CD4-positive, alpha-beta T cell treated with Interleukin-21 for 1 hour (primary cell): ENCODE results near the gene TBC1D16.
"Not testable (repeated sequence)": the region's sequence is repeated elsewhere in the genome, so short reads cannot be mapped to it uniquely, and the experiment has no call there.

Experiments used
- DNase-seq: peaks from one replicate; pipeline ENCODE4 v3.0.0-alpha.2; 2020

TBC1D16 gene

GRCh38 chr17:80051681-80052080 is 16.0 kb upstream of the TBC1D16 start:
- no peak for DNase-seq

DNA sequence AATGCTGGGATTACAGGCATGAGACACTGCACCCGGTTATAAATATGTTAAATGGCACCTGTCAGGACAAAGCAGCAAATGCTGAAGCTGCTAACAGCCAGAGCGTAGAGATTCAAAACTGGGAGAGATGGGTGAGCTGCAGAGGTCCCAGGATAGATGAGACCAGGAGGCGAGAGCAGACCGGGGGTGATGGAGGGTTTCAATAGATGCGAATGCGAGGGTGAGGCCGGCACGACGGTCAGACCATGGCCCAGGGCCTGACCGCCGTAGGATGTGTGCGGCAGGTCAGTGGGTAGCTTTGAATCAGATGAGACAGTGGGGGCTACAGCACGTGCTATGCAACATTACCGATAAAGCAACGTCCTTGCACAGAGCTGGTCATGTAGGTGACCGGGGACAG is 15.0 kb upstream of the TBC1D16 start:
- no peak for DNase-seq

DNA sequence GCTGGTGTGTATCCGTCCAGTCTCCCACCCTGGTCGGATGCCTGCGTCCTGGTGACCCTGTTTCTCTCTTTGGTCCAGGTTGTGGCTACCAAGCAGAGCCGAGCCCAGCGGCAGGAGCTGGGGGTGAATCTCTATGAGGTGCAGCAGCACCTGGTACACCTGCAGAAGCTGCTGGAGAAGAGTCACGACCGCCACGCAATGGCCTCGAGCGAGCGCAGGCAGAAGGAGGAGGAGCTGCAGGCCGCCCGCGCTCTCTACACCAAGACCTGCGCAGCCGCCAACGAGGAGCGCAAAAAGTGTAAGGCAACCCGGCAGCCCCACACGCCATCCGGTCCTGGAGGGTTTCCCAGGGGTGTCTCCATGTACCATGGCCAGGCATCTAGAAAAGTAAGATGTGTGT is 14.3 kb upstream of the TBC1D16 start:
- no peak for DNase-seq

DNA sequence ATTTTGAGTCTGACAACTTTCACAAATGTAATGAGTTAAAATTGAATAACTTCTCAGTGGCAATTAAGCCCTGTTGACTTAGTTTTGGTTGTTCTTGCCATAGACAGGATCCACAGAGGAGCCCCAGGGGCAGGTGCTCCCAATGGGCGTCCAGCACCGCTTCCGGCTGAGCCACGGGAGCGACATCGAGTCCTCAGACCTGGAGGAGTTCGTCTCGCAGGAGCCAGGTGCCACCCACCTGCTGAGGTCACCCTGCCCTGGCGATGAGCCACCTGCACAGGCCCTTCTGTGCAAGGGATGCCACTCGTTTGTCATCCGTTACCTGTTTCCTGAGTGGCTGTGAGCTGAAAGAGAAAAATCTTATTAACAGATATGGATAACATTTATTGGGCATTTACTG is 11.5 kb upstream of the TBC1D16 start:
- DNase-seq = no peak

DNA sequence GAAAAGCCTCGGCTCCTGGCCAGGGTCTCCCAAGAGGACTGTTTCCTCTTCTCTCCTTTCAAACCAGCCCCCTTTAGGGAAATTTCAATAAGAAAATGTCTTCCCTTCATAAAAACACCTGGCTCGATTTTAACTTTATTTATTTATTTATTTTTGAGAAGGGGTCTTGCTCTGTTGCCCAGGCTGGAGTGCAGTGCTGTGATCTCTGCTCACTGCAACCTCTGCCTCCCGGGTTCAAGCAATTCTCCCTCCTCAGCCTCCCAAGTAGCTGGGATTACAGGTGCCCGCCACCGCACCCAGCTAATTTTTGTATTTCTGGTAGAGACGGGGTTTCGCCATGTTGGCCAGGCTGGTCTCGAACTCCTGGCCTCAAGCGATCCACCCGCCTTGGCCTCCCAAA is 11.0 kb upstream of the TBC1D16 start:
- not testable (repeated sequence) for DNase-seq

- no peak for DNase-seq
These were observed 10.0 kb upstream of the TBC1D16 start for GRCh38 chr17:80045703-80046102.

DNA sequence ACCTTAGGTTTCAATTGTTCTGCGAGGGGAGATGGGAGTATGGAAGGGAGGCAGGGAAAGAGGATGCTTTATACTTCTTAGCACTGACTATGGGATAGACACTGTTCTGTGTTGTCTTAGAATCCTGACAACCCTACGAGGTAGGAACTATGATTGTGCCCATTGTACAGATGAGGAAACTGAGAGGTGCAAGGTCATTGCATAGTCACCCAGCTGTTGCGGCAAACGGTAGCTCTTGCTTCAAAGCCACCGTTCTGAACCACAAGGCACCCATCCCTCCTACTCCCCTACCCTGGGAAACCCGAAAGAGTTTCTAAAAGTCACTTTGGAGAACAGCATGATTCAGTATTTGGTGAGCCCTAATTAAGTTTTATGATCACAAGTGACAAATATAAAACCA is 8.3 kb upstream of the TBC1D16 start:
- DNase-seq = no peak

- DNase-seq = peak; percentile 46
These were observed 1.2 kb upstream of the TBC1D16 start for GRCh38 chr17:80036715-80037477.

DNA sequence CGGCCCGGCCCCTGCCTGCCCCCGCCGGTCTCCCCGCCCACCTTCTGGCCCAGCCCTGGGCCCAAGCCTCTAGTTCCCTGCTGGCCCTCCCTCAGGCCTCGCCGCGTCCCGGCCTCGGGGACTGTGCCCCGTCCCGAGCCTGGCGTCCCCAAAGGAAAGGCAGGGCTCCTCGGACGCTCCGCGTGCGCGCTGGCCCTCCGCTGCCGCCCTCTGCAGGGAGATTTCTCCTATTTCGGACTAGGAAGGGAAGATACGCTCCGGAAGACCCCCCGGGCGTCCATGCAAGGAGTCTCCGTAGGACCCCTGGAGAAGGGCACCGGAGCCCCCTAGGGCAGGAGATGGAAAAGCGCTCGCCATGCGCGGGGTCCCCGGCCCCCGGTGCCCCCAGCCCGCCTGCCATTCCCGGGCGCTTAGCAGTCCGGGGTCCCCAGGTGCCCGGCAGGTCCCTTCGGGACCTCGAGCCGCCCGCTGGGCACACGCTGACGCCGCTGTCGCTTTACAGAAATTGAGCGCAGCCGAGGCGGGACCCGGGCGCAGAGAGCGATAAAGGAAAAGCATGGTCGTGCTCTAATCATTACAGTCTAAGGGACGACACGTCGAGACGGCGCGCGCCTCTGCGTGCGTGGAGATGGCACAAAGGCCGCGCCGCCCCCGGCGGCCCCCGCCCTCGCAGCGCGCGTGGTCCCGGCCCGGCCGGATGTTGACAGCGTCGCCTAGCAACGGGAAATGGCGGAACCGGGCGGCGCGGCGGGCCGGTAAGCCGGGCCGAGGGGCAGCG is 454 bp upstream of the TBC1D16 start, which contains the start of gene CCDC40:
Gene CCDC40 (plus strand): TSS at position 706 of the 778 bp plus-strand sequence. CDS start 21 bp downstream, at position 727.
- DNase-seq = peak; percentile 84

GRCh38 chr17:80034791-80035686 is 633 bp downstream of the TBC1D16 start:
- DNase-seq = peak; percentile 66

DNA sequence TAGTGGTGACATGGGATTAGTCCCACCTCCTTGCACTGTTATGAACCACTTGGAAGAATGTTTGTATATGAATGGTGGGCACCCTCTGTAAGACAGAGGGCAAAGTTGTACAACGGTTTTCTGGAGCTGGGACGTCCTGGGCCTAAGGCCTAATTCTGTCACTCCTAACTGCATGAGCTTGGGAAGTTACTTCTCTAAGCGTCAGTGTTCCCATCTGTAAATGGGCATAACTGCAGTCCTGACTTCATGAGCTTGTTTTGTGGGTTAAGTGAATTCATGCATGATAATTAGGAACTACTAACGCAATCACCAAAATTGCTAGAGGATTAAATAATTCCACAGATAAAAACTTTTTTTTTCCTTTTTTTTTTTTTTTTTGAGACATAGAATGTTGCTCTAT is 1.8 kb downstream of the TBC1D16 start:
- no peak for DNase-seq

DNA sequence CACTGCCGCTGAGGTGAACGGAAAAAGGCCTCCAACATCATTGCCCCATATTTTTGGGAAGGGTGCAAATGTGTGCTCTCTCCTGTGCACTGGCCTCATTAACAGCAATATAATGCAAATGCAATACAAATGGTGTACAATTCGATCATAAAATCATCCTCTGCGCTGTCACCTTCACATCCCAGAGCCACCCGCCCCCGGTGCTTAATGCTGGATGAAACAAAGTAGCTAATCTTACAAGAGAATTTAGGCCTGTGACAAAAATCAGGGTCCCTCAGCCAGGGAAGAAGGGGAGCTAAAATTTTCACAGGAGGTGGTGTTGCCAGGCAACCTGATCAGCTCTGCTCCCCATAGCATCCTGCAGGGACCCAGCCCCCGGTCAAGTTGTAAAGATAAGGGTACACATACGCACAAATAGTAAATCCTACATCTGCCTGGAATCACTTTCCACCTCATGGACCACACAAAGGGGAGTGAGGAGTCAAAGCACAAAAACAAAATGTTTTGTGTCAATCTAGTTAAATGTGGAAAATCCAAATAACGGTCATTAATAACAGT is 3.0 kb downstream of the TBC1D16 start:
- DNase-seq = no peak

GRCh38 chr17:80031691-80032430 is 3.8 kb downstream of the TBC1D16 start:
- DNase-seq = no peak

- no peak for DNase-seq
These were observed 4.8 kb downstream of the TBC1D16 start for GRCh38 chr17:80030730-80031410.

- no peak for DNase-seq
These were observed 6.3 kb downstream of the TBC1D16 start for GRCh38 chr17:80029258-80029974.

GRCh38 chr17:80028030-80028429 is 7.6 kb downstream of the TBC1D16 start:
- DNase-seq = no peak

GRCh38 chr17:80027043-80027435 is 8.6 kb downstream of the TBC1D16 start:
- DNase-seq = no peak

- DNase-seq = no peak
These were observed 9.2 kb downstream of the TBC1D16 start for GRCh38 chr17:80026359-80027042.

GRCh38 chr17:80025796-80026195 is 9.9 kb downstream of the TBC1D16 start:
- DNase-seq = no peak

DNA sequence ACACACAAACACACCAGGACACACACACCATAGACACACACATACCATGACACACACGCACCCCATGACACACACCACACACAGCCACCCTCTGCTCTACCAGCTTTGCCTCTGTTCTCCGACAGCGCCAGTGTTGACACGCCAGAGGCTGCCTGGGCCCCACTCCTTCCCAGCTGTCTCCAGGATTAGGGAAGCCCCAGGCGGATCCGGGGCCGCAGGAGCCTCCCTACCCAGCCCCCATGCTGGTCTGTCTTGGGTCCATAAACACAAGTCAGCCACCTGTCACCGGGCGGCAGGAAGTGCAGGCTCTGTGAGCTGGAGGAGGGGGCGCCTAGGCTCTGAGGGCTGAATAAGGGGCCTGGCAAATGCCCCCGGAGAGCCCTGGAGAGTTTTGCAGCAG is 10.5 kb downstream of the TBC1D16 start:
- DNase-seq = no peak
